ENCODE results near the gene AKAP9.
A peak's percentile ranks its signal among the peaks of the same experiment; 100 is the strongest.
"Not testable (repeated sequence)": the region's sequence is repeated elsewhere in the genome, so short reads cannot be mapped to it uniquely, and the experiment has no call there.

AKAP9 gene

GRCh38 chr7:91940572-91941341 lies at the start of gene AKAP9:
Gene AKAP9 (plus strand): TSS chr7:91940862. CDS start chr7:91941100, 238 bp downstream.
- DNase-seq (ENCODE audit: low spot score) = peak; percentile 89
- Mint-ChIP-seq H3K27me3 (ENCODE audit: low read depth) (peaks cover 3% of the 10 kb centered on the region), H3K9me3 (no peaks in the 10 kb centered on the region), H3K4me3 (peak within 1 kb of the TSS; percentile 86), H3K27ac (peak within 1 kb of the TSS; percentile 95), H3K36me3 (ENCODE audit: low read depth) (peaks cover 4% of the 10 kb centered on the region), H3K4me1 (ENCODE audit: low read depth) (peaks cover 23% of the 10 kb centered on the region)

DNA sequence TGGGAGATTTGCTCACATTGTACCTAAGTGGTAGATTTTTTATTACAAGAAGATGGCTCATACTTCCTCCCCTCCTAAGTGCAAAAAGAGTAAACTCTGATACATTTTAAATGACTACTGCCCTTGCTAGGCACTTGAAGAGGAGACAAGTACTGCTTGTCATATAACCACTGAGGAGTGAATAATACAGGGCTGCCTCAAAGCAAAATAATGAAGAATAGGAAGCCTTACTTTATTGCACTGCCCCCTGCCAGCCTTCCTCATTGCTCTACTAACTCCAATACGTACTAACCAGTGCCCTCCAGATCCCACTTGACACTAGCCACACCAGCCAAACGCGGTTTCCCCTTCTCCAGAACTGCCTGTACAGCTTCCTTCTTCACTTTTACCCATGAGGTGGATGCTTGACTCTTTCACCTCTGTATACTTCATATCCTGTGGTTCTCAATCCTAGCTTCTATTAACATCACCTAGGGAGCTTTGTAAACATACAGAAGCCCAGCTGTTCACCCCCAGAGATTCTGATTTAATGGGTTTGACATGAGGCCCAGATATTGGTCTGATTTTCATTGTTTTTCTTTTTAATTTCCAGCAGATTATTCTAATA lies 48.5 kb upstream of the AKAP9 start:
- H3K4me3 Mint-ChIP-seq = no peak overlapping the region
- no peaks in the 10 kb centered on the region for H3K4me1 Mint-ChIP-seq (ENCODE audit: low read depth)
- H3K36me3 Mint-ChIP-seq (ENCODE audit: low read depth) = no peaks in the 10 kb centered on the region
- H3K27me3 Mint-ChIP-seq (ENCODE audit: low read depth) = peaks cover 10% of the 10 kb centered on the region
- H3K27ac Mint-ChIP-seq = no peak overlapping the region
- DNase-seq (ENCODE audit: low spot score) = no peak
- H3K9me3 Mint-ChIP-seq = no peaks in the 10 kb centered on the region

DNA sequence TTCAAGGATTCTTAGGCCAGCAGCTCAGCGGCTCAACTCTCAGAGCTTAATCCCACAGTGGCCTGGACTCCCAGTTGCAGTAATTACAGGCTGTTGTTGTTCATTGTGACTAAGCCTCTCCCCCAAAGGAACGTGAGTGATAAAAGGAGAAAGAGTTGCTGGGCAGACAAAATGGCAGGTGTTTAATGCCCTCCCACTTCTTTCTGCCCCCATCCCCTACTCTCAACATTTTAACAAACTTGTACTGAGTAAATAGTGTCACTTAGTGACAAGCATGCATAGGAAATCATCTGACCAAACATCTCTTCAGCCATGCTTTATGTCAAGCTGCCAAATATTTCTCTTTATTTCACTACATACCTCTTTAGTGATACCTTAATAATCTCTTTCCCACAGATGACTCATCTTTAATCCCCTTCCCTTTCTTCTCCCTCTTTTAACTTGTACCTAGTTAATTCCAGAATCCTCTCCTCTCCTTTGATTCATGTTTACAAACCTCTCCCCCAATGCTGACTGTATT lies 47.8 kb upstream of the AKAP9 start:
- no peak for DNase-seq (ENCODE audit: low spot score)

DNA sequence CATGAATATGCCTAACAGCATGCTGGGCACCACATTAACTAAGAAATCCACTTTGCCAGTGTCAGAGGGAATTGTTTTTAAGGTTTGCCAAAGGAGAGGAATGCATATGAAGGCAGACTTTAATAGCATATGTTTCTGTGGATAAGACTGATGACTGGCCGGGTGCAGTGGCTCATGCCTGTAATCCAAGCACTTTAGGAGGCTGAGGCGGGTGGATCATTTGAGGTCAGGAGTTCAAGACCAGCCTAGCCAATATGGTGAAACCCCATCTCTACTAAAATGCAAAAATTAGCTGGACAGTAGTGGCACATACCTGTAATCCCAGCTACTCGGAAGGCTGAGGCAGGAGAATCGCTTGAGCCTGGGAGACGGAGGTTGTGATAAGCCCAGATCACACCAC lies 47.0 kb upstream of the AKAP9 start:
- H3K27me3 Mint-ChIP-seq (ENCODE audit: low read depth) = peaks cover 13% of the 10 kb centered on the region
- H3K36me3 Mint-ChIP-seq (ENCODE audit: low read depth); H3K4me1 Mint-ChIP-seq (ENCODE audit: low read depth); H3K9me3 Mint-ChIP-seq; H3K27ac Mint-ChIP-seq; DNase-seq (ENCODE audit: low spot score); H3K4me3 Mint-ChIP-seq: not testable (repeated sequence)

More for the DNA sequence above, 47.8 kb upstream of the AKAP9 start:
- Mint-ChIP-seq H3K27me3 (ENCODE audit: low read depth) (peaks cover 10% of the 10 kb centered on the region), H3K27ac (no peak overlapping the region), H3K9me3 (no peaks in the 10 kb centered on the region), H3K4me1 (ENCODE audit: low read depth) (no peaks in the 10 kb centered on the region), H3K4me3 (no peak overlapping the region), H3K36me3 (ENCODE audit: low read depth) (no peaks in the 10 kb centered on the region)

DNA sequence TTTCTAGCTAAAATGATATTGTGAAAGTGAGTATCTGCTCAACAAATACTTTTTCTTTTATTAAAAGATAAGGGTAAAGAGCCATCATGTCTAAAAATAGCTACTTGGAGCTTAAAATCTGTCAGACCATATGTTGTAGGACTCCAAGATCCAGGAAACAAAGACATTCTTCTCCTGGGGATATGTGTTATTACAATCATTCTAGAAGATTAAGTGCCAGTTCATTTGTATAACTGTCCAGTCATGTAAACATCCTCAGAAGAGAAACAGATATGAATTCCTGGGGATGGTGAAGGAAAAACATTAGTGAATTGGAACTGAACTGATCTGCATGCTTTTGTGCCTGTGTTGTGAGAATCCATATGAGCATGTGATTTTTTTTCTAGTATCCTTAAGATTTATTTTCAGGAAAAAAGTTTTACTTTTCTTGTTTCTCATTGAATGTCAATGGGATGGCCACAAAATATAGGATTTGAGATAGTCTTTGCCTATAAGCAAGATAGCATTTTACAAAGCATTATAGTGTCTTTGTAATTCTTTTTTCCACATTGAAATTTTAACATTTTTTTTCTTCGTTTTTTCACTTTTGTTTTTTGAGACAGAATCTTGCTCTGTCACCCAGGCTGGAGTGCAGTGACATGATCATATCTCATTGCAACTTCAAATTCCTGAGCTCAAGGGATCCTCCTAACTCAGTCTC lies 45.7 kb upstream of the AKAP9 start:
- DNase-seq (ENCODE audit: low spot score) = no peak
- H3K4me1 Mint-ChIP-seq (ENCODE audit: low read depth) = no peaks in the 10 kb centered on the region

DNA sequence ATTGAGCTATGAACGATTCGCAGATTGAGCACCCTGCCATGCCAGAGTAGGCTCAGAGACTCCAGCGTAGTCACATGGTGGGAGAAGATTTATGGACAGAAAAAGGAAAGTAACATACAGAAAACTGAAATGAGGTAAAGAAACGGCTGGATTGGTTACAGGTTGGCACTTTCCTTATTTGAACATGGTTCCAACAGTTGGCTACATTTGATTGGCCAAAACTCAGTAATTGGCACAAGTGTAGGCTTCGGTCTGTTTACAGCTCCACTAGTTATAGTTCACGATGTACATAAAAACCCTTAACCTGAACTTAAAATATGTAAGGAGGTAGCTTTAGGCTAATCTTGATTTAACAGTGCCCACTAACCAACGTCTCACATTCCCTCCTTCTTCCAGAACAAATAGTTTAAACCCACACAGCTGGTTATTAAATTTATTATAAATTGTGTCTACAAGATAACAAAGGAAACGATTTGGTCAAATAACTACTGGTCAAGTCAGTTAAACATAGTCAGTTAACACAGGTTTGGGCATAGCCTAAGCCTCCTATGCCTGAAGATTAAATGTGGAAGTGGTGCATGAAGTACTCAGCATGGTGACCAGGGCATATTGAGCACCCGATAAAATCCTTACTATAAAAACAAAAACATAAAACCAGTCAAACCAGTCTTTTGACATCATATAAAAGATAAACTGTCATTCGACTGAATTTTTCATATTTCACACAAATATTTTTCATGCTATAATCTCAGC lies 42.2 kb upstream of the AKAP9 start:
- H3K27me3 Mint-ChIP-seq (ENCODE audit: low read depth) = peaks cover 12% of the 10 kb centered on the region
- DNase-seq (ENCODE audit: low spot score) = no peak

More for the DNA sequence above, 45.7 kb upstream of the AKAP9 start:
- Mint-ChIP-seq H3K9me3 (no peaks in the 10 kb centered on the region), H3K27me3 (ENCODE audit: low read depth) (peaks cover 13% of the 10 kb centered on the region), H3K27ac (no peak overlapping the region), H3K36me3 (ENCODE audit: low read depth) (no peaks in the 10 kb centered on the region), H3K4me3 (no peak overlapping the region)

DNA sequence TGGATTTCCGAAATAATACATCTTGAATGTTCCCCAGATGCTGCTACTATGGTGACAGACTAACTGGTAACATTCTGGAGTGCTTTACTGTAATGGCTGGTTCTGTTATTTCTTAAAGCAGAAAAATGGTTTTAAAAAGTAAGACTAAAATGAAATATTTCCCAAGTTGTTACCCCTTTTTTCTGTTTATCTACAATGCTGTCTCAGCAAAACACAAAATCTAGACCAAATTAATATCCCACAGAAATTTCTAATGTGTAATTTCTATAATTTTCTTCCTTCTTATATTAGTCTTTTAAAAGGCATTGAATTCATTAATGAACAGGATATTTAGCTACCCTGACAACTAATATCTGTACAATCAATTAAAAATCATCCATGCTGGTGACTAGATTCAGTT lies 41.1 kb upstream of the AKAP9 start:
- Mint-ChIP-seq H3K4me3 (no peak overlapping the region), H3K9me3 (no peaks in the 10 kb centered on the region), H3K36me3 (ENCODE audit: low read depth) (no peaks in the 10 kb centered on the region), H3K27me3 (ENCODE audit: low read depth) (peaks cover 7% of the 10 kb centered on the region), H3K27ac (no peak overlapping the region), H3K4me1 (ENCODE audit: low read depth) (no peaks in the 10 kb centered on the region)
- DNase-seq (ENCODE audit: low spot score) = no peak

More for the DNA sequence above, 42.2 kb upstream of the AKAP9 start:
- H3K9me3 Mint-ChIP-seq = no peaks in the 10 kb centered on the region
- no peaks in the 10 kb centered on the region for H3K4me1 Mint-ChIP-seq (ENCODE audit: low read depth)
- no peak overlapping the region for H3K4me3 Mint-ChIP-seq
- H3K36me3 Mint-ChIP-seq (ENCODE audit: low read depth) = no peaks in the 10 kb centered on the region
- no peak overlapping the region for H3K27ac Mint-ChIP-seq

GRCh38 chr7:91910171-91910570 lies 30.5 kb upstream of the AKAP9 start:
- no peak for DNase-seq (ENCODE audit: low spot score)
- no peaks in the 10 kb centered on the region for H3K9me3 Mint-ChIP-seq
- H3K36me3 Mint-ChIP-seq (ENCODE audit: low read depth) = no peaks in the 10 kb centered on the region
- no peak overlapping the region for H3K4me3 Mint-ChIP-seq
- H3K27me3 Mint-ChIP-seq (ENCODE audit: low read depth) = no peaks in the 10 kb centered on the region
- H3K4me1 Mint-ChIP-seq (ENCODE audit: low read depth) = peaks cover under 1% of the 10 kb centered on the region
- no peak overlapping the region for H3K27ac Mint-ChIP-seq

- Mint-ChIP-seq H3K4me3 (no peak overlapping the region), H3K36me3 (ENCODE audit: low read depth) (no peaks in the 10 kb centered on the region), H3K27ac (no peak overlapping the region), H3K4me1 (ENCODE audit: low read depth) (peaks cover 10% of the 10 kb centered on the region), H3K9me3 (no peaks in the 10 kb centered on the region), H3K27me3 (ENCODE audit: low read depth) (no peaks in the 10 kb centered on the region)
- no peak for DNase-seq (ENCODE audit: low spot score)
These were observed 29.5 kb upstream of the AKAP9 start for GRCh38 chr7:91911121-91911520.

DNA sequence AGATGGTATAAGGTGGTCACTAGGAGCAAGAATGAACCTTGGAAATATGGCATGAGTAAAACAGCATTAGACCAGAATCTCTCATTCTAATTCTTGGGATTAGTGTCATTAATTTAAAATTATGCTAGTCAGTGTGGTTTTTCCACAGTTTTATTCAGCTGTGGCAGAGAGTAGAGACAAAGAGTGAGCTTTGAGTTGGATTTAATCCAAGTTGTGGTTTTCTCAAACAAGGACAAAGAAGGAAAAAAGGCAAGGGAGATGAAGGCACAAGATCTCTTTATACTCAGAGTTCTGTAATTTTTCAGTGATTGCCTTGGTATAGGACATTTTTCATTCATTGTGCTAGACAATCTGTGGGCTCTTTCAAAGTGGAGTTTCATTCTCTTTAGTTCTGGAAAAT lies 28.2 kb upstream of the AKAP9 start:
- H3K9me3 Mint-ChIP-seq = no peaks in the 10 kb centered on the region
- H3K4me1 Mint-ChIP-seq (ENCODE audit: low read depth) = peaks cover 13% of the 10 kb centered on the region
- no peaks in the 10 kb centered on the region for H3K27me3 Mint-ChIP-seq (ENCODE audit: low read depth)
- DNase-seq (ENCODE audit: low spot score) = no peak
- no peaks in the 10 kb centered on the region for H3K36me3 Mint-ChIP-seq (ENCODE audit: low read depth)
- H3K27ac Mint-ChIP-seq = no peak overlapping the region
- no peak overlapping the region for H3K4me3 Mint-ChIP-seq

DNA sequence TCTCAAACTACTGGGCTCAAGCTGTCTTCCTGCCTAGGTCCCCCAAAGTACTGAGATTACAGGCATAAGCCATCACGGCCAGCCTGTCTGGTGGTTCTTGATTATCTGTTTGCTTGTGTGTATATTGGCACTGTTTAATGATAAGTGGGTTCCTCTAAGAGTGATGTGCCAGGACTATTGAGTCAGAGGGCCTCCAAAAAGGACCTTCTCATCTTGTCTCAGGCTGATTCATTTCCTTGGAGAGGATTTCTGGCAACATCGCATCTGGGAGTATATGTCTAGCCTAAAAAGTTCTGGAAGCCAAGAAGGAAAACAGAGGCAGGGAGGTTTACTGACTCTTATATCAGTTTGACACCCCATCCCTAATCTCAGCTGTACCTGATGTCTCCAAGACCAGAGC lies 27.1 kb upstream of the AKAP9 start:
- Mint-ChIP-seq H3K9me3 (no peaks in the 10 kb centered on the region), H3K27me3 (ENCODE audit: low read depth) (peaks cover 2% of the 10 kb centered on the region), H3K4me3 (peak overlapping the region; percentile 8), H3K4me1 (ENCODE audit: low read depth) (peaks cover 13% of the 10 kb centered on the region), H3K36me3 (ENCODE audit: low read depth) (no peaks in the 10 kb centered on the region), H3K27ac (peak overlapping the region; percentile 47)
- DNase-seq (ENCODE audit: low spot score) = no peak

DNA sequence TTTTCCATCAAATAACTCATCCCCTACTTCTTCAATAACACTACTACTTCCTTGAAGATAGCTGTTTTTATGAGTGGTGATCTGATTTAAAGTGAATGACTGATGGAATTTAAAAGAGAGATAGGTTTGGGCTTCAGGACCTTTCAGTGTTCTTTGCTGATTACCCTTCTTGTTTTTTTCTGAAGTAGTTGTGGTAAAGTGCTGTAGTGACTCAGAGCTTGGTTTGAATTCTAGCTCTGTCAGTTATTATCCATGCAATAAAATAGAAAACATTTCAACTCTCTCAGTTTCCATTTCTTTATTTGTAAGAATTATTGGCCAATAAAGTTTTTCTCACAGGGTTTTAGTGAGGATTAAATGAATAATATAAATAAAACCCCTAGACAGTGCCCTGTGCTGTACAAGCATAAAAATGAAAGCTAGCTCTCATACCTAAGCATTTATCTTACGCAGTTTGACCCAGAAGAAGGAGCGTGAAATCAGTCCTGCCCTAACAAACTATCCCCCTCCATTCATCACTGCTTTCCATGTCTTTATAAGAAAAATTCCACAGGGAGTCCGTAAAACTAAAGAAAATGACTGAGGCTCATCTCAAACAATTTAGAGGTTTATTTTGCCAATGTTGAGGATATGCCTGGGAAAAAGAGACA lies 25.1 kb upstream of the AKAP9 start:
- no peaks in the 10 kb centered on the region for H3K9me3 Mint-ChIP-seq
- no peak for DNase-seq (ENCODE audit: low spot score)
- no peak overlapping the region for H3K4me3 Mint-ChIP-seq
- no peaks in the 10 kb centered on the region for H3K36me3 Mint-ChIP-seq (ENCODE audit: low read depth)
- H3K4me1 Mint-ChIP-seq (ENCODE audit: low read depth) = peaks cover 13% of the 10 kb centered on the region
- H3K27ac Mint-ChIP-seq = no peak overlapping the region
- peaks cover 5% of the 10 kb centered on the region for H3K27me3 Mint-ChIP-seq (ENCODE audit: low read depth)

- H3K27ac Mint-ChIP-seq = no peak overlapping the region
- H3K27me3 Mint-ChIP-seq (ENCODE audit: low read depth) = peaks cover 5% of the 10 kb centered on the region
- DNase-seq (ENCODE audit: low spot score) = no peak
- H3K36me3 Mint-ChIP-seq (ENCODE audit: low read depth) = no peaks in the 10 kb centered on the region
- no peaks in the 10 kb centered on the region for H3K9me3 Mint-ChIP-seq
- peaks cover 13% of the 10 kb centered on the region for H3K4me1 Mint-ChIP-seq (ENCODE audit: low read depth)
- H3K4me3 Mint-ChIP-seq = no peak overlapping the region
These were observed 24.6 kb upstream of the AKAP9 start for GRCh38 chr7:91916051-91916440.
